AG04449 (cell line): Measurements from ENCODE around the gene ABI3BP.
"Not testable (repeated sequence)": the region's sequence is repeated elsewhere in the genome, so short reads cannot be mapped to it uniquely, and the experiment has no call there.

Experiments
- CTCF ChIA-PET: fragments of 350-600 bp; formaldehyde crosslinking; extraction: SDS; loops from one replicate; lab custom pipeline; 2021; ENCODE audit warnings: antibody characterized with exemption; lab: Yijun Ruan, JAX
- POLR2A ChIA-PET: fragments of 400-600, 350-600 bp; formaldehyde crosslinking; extraction: SDS; loops from one replicate; lab custom pipeline; 2020; ENCODE audit warnings: antibody characterized with exemption, inconsistent platforms; lab: Yijun Ruan, JAX
- DNase-seq: peaks from one replicate; pipeline ENCODE4 v3.0.0-alpha.2; 2010; ENCODE audit warnings: low read depth, low spot score
- H3K4me3 ChIP-seq: 2 replicates; pipeline ENCODE4 v1.5.1; 2011; ENCODE audit warnings: low read depth, mild to moderate bottlenecking, control low read depth, low read length
- TF ChIP-seq, protein P1 (sequence below): IDR thresholded peaks from one replicate; pipeline ENCODE4 v1.5.1; 2011; ENCODE audit warnings: mild to moderate bottlenecking, moderate library complexity, low read length, control low read depth, inconsistent platforms; ENCODE audit not compliant: insufficient read depth; ENCODE audit errors: missing control alignments

The ABI3BP gene

DNA sequence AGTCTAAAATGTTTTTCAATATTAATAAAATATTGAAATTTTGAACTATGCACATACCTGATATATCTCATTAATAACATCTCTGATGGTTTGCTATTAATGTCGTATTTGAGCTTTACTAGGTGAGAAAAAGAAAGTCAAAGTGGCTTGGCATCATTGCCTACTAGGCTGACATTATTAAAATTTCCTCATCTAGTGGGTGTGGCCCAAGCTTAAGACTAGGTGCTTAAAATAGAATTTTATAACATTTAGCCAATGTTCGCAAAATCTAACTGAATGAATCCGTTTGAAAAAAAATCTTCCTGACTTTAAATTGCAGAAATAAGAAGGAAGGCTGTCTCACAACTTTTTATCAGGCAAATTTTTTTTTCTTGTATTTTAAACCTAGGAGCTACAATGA is 46.1 kb downstream of the ABI3BP start:
- H3K4me3 ChIP-seq, result no peak overlapping the region
- POLR2A ChIA-PET, result no interaction called here
- no peak for DNase-seq
- CTCF ChIA-PET, result interaction anchor here (0.6 to 1.4 kb wide), 2 partner anchors 18 to 242 kb away, joined by 3 read pairs; no protein-coding TSS in a partner anchor
- TF ChIP-seq, protein P1, sequence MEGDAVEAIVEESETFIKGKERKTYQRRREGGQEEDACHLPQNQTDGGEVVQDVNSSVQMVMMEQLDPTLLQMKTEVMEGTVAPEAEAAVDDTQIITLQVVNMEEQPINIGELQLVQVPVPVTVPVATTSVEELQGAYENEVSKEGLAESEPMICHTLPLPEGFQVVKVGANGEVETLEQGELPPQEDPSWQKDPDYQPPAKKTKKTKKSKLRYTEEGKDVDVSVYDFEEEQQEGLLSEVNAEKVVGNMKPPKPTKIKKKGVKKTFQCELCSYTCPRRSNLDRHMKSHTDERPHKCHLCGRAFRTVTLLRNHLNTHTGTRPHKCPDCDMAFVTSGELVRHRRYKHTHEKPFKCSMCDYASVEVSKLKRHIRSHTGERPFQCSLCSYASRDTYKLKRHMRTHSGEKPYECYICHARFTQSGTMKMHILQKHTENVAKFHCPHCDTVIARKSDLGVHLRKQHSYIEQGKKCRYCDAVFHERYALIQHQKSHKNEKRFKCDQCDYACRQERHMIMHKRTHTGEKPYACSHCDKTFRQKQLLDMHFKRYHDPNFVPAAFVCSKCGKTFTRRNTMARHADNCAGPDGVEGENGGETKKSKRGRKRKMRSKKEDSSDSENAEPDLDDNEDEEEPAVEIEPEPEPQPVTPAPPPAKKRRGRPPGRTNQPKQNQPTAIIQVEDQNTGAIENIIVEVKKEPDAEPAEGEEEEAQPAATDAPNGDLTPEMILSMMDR, result no peak

DNA sequence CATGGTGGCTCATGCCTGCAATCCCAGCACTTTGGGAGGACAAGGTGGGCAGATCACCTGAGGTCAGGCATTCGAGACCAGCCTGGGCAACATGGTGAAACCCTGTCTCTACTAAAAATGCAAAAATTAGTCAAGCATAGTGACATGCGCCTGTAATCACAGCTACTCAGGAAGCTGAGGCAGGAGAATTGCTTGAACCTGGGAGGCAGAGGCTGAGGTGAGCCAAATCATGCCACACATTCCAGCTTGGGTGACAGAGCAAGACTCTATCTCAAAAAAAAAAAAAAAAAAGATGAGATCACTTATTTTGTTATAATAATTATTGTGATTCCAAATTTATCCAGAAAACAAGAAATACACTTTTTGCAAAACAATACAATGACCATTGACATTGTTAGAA is 47.1 kb downstream of the ABI3BP start:
- H3K4me3 ChIP-seq, POLR2A ChIA-PET, DNase-seq: not testable (repeated sequence)
- CTCF ChIA-PET, result interaction anchor here (0.7 to 1.7 kb wide), 2 partner anchors 26 to 250 kb away, joined by 3 to 5 read pairs; no protein-coding TSS in a partner anchor

DNA sequence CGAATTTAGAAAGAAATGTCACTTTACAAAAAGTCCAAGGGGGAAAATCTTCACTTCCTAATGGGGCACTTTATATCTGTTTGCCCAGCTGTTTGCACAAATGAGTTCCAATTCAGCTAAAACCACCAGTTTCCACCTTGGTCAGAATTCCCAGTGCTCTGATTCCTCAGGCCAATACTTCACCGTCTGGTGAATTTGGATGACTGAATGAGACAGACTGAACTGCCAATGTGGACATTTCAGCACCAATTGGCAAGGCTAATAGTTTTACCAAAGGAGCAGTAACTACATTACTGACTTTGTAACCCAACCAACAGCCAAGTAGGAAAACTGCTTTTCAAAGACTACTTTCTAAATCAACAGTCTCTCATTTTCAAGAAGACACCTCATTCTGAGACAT is 51.8 kb downstream of the ABI3BP start:
- TF ChIP-seq, protein P1, result no peak
- no peak for DNase-seq
- CTCF ChIA-PET, result no interaction called here
- POLR2A ChIA-PET, result no interaction called here
- H3K4me3 ChIP-seq, result no peak overlapping the region

DNA sequence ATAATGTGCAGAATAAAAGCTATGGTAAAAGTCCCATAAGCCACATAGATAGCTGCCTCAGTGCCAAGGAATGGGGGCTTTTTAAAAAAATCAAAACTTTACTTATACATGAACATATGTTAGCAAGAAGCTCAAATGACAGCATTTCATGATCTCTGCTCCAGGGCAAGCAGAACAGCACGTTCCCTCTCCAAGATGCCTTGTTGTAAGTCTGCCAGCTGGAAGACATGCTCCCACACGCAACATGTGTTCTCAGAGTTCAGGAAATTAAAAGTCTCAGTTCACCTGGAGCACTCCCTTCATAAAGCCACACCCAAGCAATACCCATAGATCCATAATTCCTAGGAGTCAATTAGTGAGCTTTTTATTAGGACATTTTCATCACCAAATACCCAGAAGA is 52.2 kb downstream of the ABI3BP start:
- no peak overlapping the region for H3K4me3 ChIP-seq
- DNase-seq, result no peak
- POLR2A ChIA-PET, result no interaction called here
- TF ChIP-seq, protein P1, result no peak
- CTCF ChIA-PET, result no interaction called here

DNA sequence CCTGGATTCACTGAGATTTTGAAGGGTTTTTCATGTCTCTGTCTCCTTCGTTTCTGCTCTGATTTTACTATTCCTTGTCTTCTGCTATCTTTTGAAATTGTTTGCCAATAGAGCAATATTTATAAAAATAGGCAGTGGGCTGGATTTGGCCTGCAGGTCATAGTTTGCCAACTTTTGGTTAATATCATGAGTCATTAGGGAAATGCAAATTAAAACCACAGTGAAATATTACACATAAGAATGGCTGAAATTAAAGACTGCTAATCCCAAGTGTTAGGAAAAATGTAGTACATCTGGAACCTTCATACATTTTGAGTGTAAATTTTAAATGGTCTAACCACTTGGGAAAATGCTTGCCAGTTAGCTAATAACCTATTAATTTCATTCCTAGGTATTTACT is 56.3 kb downstream of the ABI3BP start:
- CTCF ChIA-PET, result interaction anchor here (1.4 kb wide), 1 partner anchor 17 kb away, joined by 3 read pairs; no protein-coding TSS in a partner anchor
- POLR2A ChIA-PET, result no interaction called here

DNA sequence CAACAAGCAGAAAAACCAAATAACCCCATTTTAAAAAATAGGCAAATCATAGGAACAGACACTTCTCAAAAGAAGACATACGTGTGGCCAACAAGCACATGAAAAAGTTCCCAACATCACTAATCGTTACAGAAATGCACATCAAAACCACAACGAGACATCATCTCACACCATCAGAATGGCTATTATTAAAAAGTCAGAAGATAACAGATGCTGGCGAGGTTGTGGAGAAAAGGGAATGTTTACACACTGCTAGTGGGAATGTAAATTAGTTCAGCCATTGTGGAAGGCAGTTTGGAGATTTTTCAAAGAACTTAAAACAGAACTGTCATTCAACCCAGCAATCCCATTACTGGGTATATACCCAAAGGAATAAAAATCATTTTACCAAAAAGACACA is 60.7 kb downstream of the ABI3BP start:
- CTCF ChIA-PET, result no interaction called here
- H3K4me3 ChIP-seq, result no peak overlapping the region
- DNase-seq, result no peak
- TF ChIP-seq, protein P1, result no peak
- POLR2A ChIA-PET, result no interaction called here

More for the DNA sequence above, 56.3 kb downstream of the ABI3BP start:
- H3K4me3 ChIP-seq, result no peak overlapping the region
- no peak for DNase-seq
- TF ChIP-seq, protein P1, result no peak
